ENCODE results near the gene EFHC2. TPM values are rescaled to one million over a fixed set of nuclear protein-coding genes. Genes with fewer than 3 reads are reported as not detected.

Gene EFHC2
- total RNA-seq, 1 donor from 2014 or later = not detected

DNA sequence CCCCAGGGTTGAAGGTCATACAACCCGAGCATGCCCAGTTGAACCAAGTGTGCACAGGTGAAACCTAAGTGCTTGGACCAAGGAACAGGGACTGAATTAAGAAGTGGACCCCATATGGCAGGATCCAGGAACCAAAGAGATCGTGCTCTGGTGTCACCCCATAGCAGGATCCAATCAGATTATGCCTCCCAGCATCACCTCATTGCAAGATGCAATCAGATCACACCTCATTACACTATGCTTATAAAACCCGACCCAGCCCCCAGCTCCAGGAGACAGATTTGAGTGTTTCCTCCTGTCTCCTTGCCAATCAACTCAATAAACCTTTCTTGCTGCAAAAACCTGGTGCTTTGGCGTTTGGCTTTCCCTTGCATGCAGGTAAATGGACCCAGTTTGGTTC, 37.6 kb downstream of the EFHC2 start:
- no peaks in the 10 kb centered on the region for H3K27me3 Mint-ChIP-seq (ENCODE audit: low read depth)
- no peak for DNase-seq (ENCODE audit: low spot score)
- no peak overlapping the region for H3K27ac Mint-ChIP-seq (ENCODE audit: unreplicated experiment)
- no peaks in the 10 kb centered on the region for H3K4me1 Mint-ChIP-seq (ENCODE audit: low read depth)
- TF ChIP-seq, protein P1, sequence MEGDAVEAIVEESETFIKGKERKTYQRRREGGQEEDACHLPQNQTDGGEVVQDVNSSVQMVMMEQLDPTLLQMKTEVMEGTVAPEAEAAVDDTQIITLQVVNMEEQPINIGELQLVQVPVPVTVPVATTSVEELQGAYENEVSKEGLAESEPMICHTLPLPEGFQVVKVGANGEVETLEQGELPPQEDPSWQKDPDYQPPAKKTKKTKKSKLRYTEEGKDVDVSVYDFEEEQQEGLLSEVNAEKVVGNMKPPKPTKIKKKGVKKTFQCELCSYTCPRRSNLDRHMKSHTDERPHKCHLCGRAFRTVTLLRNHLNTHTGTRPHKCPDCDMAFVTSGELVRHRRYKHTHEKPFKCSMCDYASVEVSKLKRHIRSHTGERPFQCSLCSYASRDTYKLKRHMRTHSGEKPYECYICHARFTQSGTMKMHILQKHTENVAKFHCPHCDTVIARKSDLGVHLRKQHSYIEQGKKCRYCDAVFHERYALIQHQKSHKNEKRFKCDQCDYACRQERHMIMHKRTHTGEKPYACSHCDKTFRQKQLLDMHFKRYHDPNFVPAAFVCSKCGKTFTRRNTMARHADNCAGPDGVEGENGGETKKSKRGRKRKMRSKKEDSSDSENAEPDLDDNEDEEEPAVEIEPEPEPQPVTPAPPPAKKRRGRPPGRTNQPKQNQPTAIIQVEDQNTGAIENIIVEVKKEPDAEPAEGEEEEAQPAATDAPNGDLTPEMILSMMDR (IDR thresholded peaks at IDR 0.05) = no peak
- H3K36me3 Mint-ChIP-seq (ENCODE audit: low read depth) = no peaks in the 10 kb centered on the region
- H3K9me3 Mint-ChIP-seq (ENCODE audit: low read depth) = peaks cover 2% of the 10 kb centered on the region
- H3K4me3 Mint-ChIP-seq (ENCODE audit: unreplicated experiment) = no peak overlapping the region

DNA sequence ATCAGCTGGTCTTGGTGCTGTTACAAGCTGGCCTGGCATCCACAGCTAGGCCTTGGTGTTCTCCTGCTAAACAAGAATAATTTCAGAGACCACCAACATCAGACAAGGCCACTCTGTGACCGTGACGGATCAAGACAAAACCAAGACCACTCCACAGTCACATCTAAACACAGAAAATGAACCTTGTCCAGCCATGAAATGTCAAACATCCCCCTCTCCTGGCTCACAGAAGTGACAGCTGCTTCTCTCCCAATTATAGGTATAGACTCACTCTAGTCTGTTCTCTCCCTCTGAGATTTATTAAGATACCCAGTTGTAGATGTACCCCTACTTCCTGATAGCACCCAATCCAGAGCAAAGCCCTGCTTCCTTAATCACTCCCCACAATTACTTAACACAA, 40.4 kb downstream of the EFHC2 start:
- peaks cover 13% of the 10 kb centered on the region for H3K9me3 Mint-ChIP-seq (ENCODE audit: low read depth)
- no peak overlapping the region for H3K27ac Mint-ChIP-seq (ENCODE audit: unreplicated experiment)
- H3K36me3 Mint-ChIP-seq (ENCODE audit: low read depth) = no peaks in the 10 kb centered on the region
- no peak for DNase-seq (ENCODE audit: low spot score)
- no peaks in the 10 kb centered on the region for H3K27me3 Mint-ChIP-seq (ENCODE audit: low read depth)
- no peak overlapping the region for H3K4me3 Mint-ChIP-seq (ENCODE audit: unreplicated experiment)
- TF ChIP-seq, protein P1 (IDR thresholded peaks at IDR 0.05) = no peak
- H3K4me1 Mint-ChIP-seq (ENCODE audit: low read depth) = no peaks in the 10 kb centered on the region

DNA sequence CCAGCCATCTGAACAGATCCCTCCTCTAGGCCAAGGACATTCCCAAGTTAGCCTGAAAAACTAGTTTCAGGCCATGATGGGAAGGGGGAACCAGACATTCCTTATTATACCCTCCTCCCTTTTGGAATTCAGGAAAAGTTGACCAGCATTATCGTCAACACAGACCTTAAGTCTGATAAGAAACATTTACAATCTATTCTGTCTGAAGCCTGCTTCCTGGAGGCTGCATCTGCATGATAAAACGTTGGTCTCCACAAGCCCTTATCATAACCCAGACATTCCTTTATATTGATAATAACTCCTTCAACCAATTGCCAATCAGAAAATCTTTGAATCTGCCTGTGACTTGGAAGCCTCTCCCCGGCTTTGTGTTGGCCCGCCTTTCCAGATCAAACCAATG, 44.3 kb downstream of the EFHC2 start:
- Mint-ChIP-seq H3K4me1 (ENCODE audit: low read depth) (no peaks in the 10 kb centered on the region), H3K27ac (ENCODE audit: unreplicated experiment) (no peak overlapping the region), H3K27me3 (ENCODE audit: low read depth) (no peaks in the 10 kb centered on the region), H3K36me3 (ENCODE audit: low read depth) (no peaks in the 10 kb centered on the region), H3K4me3 (ENCODE audit: unreplicated experiment) (no peak overlapping the region), H3K9me3 (ENCODE audit: low read depth) (peaks cover 19% of the 10 kb centered on the region)
- TF ChIP-seq, protein P1 (IDR thresholded peaks at IDR 0.05) = no peak
- DNase-seq (ENCODE audit: low spot score) = no peak

DNA sequence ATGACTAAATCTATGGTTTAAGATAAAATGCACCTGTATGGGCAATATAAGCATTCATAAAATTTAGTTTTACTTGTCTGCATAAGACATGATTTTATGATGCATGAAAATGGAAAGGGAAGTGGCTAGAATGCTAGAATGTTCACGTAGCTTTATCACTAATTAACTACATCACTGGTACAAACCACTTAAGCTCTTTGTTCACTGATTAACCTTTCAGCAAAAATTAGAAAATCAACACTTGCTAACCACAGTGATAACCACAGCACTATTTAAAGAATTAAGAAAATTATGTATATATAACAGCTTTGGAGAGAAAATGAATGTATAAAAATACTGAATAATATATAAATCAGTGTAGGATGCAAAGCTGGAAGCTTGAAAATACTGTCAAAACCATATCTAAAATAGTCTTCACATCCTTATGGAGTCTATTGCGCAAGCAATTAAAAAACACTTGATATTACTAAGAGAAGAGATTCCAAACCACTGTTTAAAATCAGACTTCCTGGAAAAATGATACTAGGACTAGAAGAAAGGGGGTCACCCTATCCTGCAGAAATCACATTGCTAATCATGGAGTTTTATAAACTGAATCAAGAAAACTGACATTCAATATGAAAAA, 51.9 kb downstream of the EFHC2 start:
- DNase-seq (ENCODE audit: low spot score) = no peak
- no peaks in the 10 kb centered on the region for H3K4me1 Mint-ChIP-seq (ENCODE audit: low read depth)

DNA sequence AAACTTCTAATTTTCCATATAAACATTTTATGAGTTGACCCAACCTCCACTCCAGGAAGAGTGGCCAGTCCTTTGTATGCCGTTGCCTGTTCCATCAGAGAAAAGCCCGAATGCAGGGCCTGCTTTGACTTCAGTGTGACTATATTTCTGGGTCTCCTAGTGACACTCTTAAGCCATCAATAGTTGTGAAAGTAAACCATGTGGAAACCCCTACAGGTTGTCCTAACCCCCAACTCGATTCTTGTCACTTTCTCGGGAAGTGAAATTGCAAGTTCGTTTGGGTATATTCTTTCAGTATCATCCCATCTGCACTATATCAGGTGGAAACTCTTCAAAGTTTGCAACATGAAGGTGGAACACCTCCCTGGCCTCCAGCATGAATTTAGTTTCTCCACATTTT, 52.8 kb downstream of the EFHC2 start:
- DNase-seq (ENCODE audit: low spot score) = no peak
- Mint-ChIP-seq H3K4me3 (ENCODE audit: unreplicated experiment) (no peak overlapping the region), H3K36me3 (ENCODE audit: low read depth) (no peaks in the 10 kb centered on the region), H3K27me3 (ENCODE audit: low read depth) (no peaks in the 10 kb centered on the region), H3K9me3 (ENCODE audit: low read depth) (peaks cover 12% of the 10 kb centered on the region), H3K27ac (ENCODE audit: unreplicated experiment) (no peak overlapping the region), H3K4me1 (ENCODE audit: low read depth) (no peaks in the 10 kb centered on the region)
- TF ChIP-seq, protein P1 (IDR thresholded peaks at IDR 0.05) = no peak

More for the DNA sequence above, 51.9 kb downstream of the EFHC2 start:
- no peaks in the 10 kb centered on the region for H3K27me3 Mint-ChIP-seq (ENCODE audit: low read depth)
- H3K27ac Mint-ChIP-seq (ENCODE audit: unreplicated experiment) = no peak overlapping the region
- H3K4me3 Mint-ChIP-seq (ENCODE audit: unreplicated experiment) = no peak overlapping the region
- TF ChIP-seq, protein P1 (IDR thresholded peaks at IDR 0.05) = no peak
- no peaks in the 10 kb centered on the region for H3K36me3 Mint-ChIP-seq (ENCODE audit: low read depth)
- H3K9me3 Mint-ChIP-seq (ENCODE audit: low read depth) = peaks cover 12% of the 10 kb centered on the region
